Mesendoderm (in vitro differentiated cells): ENCODE results near the gene PPP1R13B.

Source experiments
- DNase-seq: peaks from one replicate; pipeline ENCODE4 v3.0.0; 2013
- H2AK5ac ChIP-seq: 2 replicates; pipeline ENCODE4 v1.6.1; 2013; ENCODE audit warnings: low read length, inconsistent platforms
- H2BK120ac ChIP-seq: 2 replicates; pipeline ENCODE4 v1.6.1; 2013; ENCODE audit warnings: low read depth, mild to moderate bottlenecking, low read length, moderate library complexity, mixed read lengths
- H2BK15ac ChIP-seq: replicated peaks from 2 replicates; pipeline ENCODE4 v1.6.1; 2013; ENCODE audit warnings: low read depth, mild to moderate bottlenecking, moderate library complexity
- H2BK5ac ChIP-seq: 2 replicates; pipeline ENCODE4 v1.6.1; 2013; ENCODE audit warnings: low read length, inconsistent platforms
- H3K18ac ChIP-seq: 2 replicates; pipeline ENCODE4 v1.6.1; 2013; ENCODE audit warnings: mild to moderate bottlenecking, low read length, mixed read lengths
- H3K23ac ChIP-seq: one replicate; pipeline ENCODE4 v1.6.1; 2013; ENCODE audit warnings: low read length
- H3K27ac ChIP-seq: 2 replicates; pipeline ENCODE4 v1.5.1; 2013; ENCODE audit warnings: low read depth, mild to moderate bottlenecking, inconsistent platforms, low read length, moderate library complexity
- H3K27me3 ChIP-seq: 2 replicates; pipeline ENCODE4 v1.6.1; 2013; ENCODE audit warnings: low read length, control low read depth, mild to moderate bottlenecking, inconsistent platforms; ENCODE audit not compliant: insufficient read depth, poor library complexity
- H3K36me3 ChIP-seq: 2 replicates; pipeline ENCODE4 v1.6.1; 2013; ENCODE audit warnings: low read length, inconsistent platforms; ENCODE audit not compliant: control insufficient read depth, insufficient read depth
- H3K4ac ChIP-seq: one replicate; pipeline ENCODE4 v1.6.1; 2013; ENCODE audit warnings: low read depth, mild to moderate bottlenecking, low read length, moderate library complexity
- H3K4me1 ChIP-seq: 2 replicates; pipeline ENCODE4 v1.6.1; 2013; ENCODE audit warnings: low read depth, low read length, inconsistent platforms; ENCODE audit not compliant: control insufficient read depth
- H3K4me2 ChIP-seq: 2 replicates; pipeline ENCODE4 v1.6.1; 2013; ENCODE audit warnings: low read length
- H3K4me3 ChIP-seq: 2 replicates; pipeline ENCODE4 v1.5.1; 2013; ENCODE audit warnings: mild to moderate bottlenecking, low read length
- H3K56ac ChIP-seq: one replicate; pipeline ENCODE4 v1.6.1; 2013; ENCODE audit warnings: low read length
- H3K79me1 ChIP-seq: 2 replicates; pipeline ENCODE4 v1.6.1; 2013; ENCODE audit warnings: low read length, inconsistent platforms
- H3K79me2 ChIP-seq: 2 replicates; pipeline ENCODE4 v1.6.1; 2013; ENCODE audit warnings: mild to moderate bottlenecking, low read length; ENCODE audit not compliant: control insufficient read depth, insufficient read depth
- H3K9ac ChIP-seq: 2 replicates; pipeline ENCODE4 v1.6.1; 2013; ENCODE audit warnings: low read length, inconsistent platforms
- H4K5ac ChIP-seq: one replicate; pipeline ENCODE4 v1.6.1; 2013; ENCODE audit warnings: low read length
- H4K8ac ChIP-seq: one replicate; pipeline ENCODE4 v1.6.1; 2013; ENCODE audit warnings: low read depth, mild to moderate bottlenecking, control low read depth, low read length, moderate library complexity
- WGBS: extraction: QIAGEN DNeasy Blood & Tissue Kit; methylation state at CpG from one replicate; pipeline ENCODE4 v1.1.7; 2013; ENCODE audit warnings: low lambda C conversion rate, missing lambda C conversion rate; ENCODE audit not compliant: insufficient coverage; ENCODE audit errors: extremely low coverage; 5-methylcytosine and 5-hydroxymethylcytosine counted together

PPP1R13B gene

GRCh38 chr14:103727313-103727980, 119.9 kb downstream of the PPP1R13B start:
- H3K27me3 ChIP-seq = no peaks in the 10 kb centered on the region
- H3K4me3 ChIP-seq = no peak overlapping the region
- WGBS = no CpG with 5 or more reads among the region's 53 CpGs
- no peak for DNase-seq
- H2BK5ac ChIP-seq = no peak overlapping the region
- H2AK5ac ChIP-seq = no peak overlapping the region
- H3K9ac ChIP-seq = no peak overlapping the region
- no peak overlapping the region for H2BK15ac ChIP-seq
- no peaks in the 10 kb centered on the region for H3K36me3 ChIP-seq
- H3K27ac ChIP-seq = no peak overlapping the region
- H2BK120ac ChIP-seq = no peak overlapping the region
- no peak overlapping the region for H3K56ac ChIP-seq
- H3K4me2 ChIP-seq = no peak overlapping the region
- no peak overlapping the region for H3K18ac ChIP-seq
- no peaks in the 10 kb centered on the region for H3K4me1 ChIP-seq
- no peak overlapping the region for H3K23ac ChIP-seq
- H3K79me1 ChIP-seq = peaks cover 9% of the 10 kb centered on the region
- H4K5ac ChIP-seq = no peak overlapping the region
- no peak overlapping the region for H4K8ac ChIP-seq
- no peak overlapping the region for H3K4ac ChIP-seq
- peaks cover 5% of the 10 kb centered on the region for H3K79me2 ChIP-seq

- Histone ChIP-seq H4K8ac (no peak overlapping the region), H3K79me2 (peaks cover 9% of the 10 kb centered on the region), H3K4me3 (no peak overlapping the region), H3K4me1 (no peaks in the 10 kb centered on the region), H2BK120ac (no peak overlapping the region), H3K4me2 (no peak overlapping the region), H4K5ac (no peak overlapping the region), H3K79me1 (peaks cover 13% of the 10 kb centered on the region), H3K27ac (no peak overlapping the region), H3K9ac (no peak overlapping the region), H2BK5ac (no peak overlapping the region), H3K36me3 (no peaks in the 10 kb centered on the region), H3K56ac (no peak overlapping the region), H2AK5ac (no peak overlapping the region), H2BK15ac (no peak overlapping the region), H3K27me3 (no peaks in the 10 kb centered on the region), H3K18ac (no peak overlapping the region), H3K23ac (no peak overlapping the region), H3K4ac (no peak overlapping the region)
- no peak for DNase-seq
- WGBS = no CpG with 5 or more reads among the region's 18 CpGs
Observed at GRCh38 chr14:103726474-103726873, 120.9 kb downstream of the PPP1R13B start.

GRCh38 chr14:103725739-103726395, 121.5 kb downstream of the PPP1R13B start:
- no CpG with 5 or more reads among the region's 16 CpGs for WGBS
- H3K4me2 ChIP-seq = no peak overlapping the region
- H4K8ac ChIP-seq = no peak overlapping the region
- H2AK5ac ChIP-seq = no peak overlapping the region
- no peak overlapping the region for H3K4me3 ChIP-seq
- peaks cover 17% of the 10 kb centered on the region for H3K79me1 ChIP-seq
- peaks cover 9% of the 10 kb centered on the region for H3K79me2 ChIP-seq
- no peak overlapping the region for H3K23ac ChIP-seq
- no peak for DNase-seq
- H3K56ac ChIP-seq = no peak overlapping the region
- no peaks in the 10 kb centered on the region for H3K27me3 ChIP-seq
- no peak overlapping the region for H3K18ac ChIP-seq
- no peak overlapping the region for H2BK5ac ChIP-seq
- H3K9ac ChIP-seq = no peak overlapping the region
- no peaks in the 10 kb centered on the region for H3K4me1 ChIP-seq
- H3K36me3 ChIP-seq = no peaks in the 10 kb centered on the region
- H2BK15ac ChIP-seq = no peak overlapping the region
- no peak overlapping the region for H3K4ac ChIP-seq
- no peak overlapping the region for H4K5ac ChIP-seq
- H2BK120ac ChIP-seq = no peak overlapping the region
- H3K27ac ChIP-seq = no peak overlapping the region

- Histone ChIP-seq H2BK15ac (no peak overlapping the region), H2AK5ac (no peak overlapping the region), H3K4ac (no peak overlapping the region), H4K5ac (no peak overlapping the region), H3K27ac (no peak overlapping the region), H3K79me1 (peaks cover 17% of the 10 kb centered on the region), H2BK5ac (no peak overlapping the region), H3K56ac (no peak overlapping the region), H3K4me1 (no peaks in the 10 kb centered on the region), H3K23ac (no peak overlapping the region), H3K4me2 (no peak overlapping the region), H4K8ac (no peak overlapping the region), H2BK120ac (no peak overlapping the region), H3K36me3 (no peaks in the 10 kb centered on the region), H3K27me3 (no peaks in the 10 kb centered on the region), H3K4me3 (no peak overlapping the region), H3K9ac (no peak overlapping the region), H3K79me2 (peaks cover 9% of the 10 kb centered on the region), H3K18ac (no peak overlapping the region)
- WGBS = no CpG with 5 or more reads among the region's 29 CpGs
- DNase-seq = no peak
Observed at GRCh38 chr14:103725001-103725682, 122.2 kb downstream of the PPP1R13B start.

- Histone ChIP-seq H3K23ac (no peak overlapping the region), H3K4ac (no peak overlapping the region), H3K79me1 (peaks cover 19% of the 10 kb centered on the region), H3K9ac (no peak overlapping the region), H3K4me1 (no peaks in the 10 kb centered on the region), H3K27ac (no peak overlapping the region), H3K27me3 (no peaks in the 10 kb centered on the region), H4K5ac (no peak overlapping the region), H4K8ac (no peak overlapping the region), H3K4me2 (no peak overlapping the region), H2BK15ac (no peak overlapping the region), H2BK5ac (no peak overlapping the region), H3K56ac (no peak overlapping the region), H3K4me3 (no peak overlapping the region), H3K79me2 (peaks cover 9% of the 10 kb centered on the region), H3K18ac (no peak overlapping the region), H3K36me3 (no peaks in the 10 kb centered on the region), H2AK5ac (no peak overlapping the region), H2BK120ac (no peak overlapping the region)
- no CpG with 5 or more reads among the region's 20 CpGs for WGBS
- DNase-seq = no peak
Observed at GRCh38 chr14:103724116-103724515, 123.3 kb downstream of the PPP1R13B start.
